WTC11 (cell line): ENCODE results near the gene PDE3B.

Experiments used
- ATF3 ChIP-seq: sonication (generic); formaldehyde crosslinking; conservative IDR thresholded peaks from 2 replicates; pipeline ENCODE4 v1.8.1; 2022; ENCODE audit warnings: mild to moderate bottlenecking, missing genetic modification reagents
- CTCF ChIP-seq: fragments of 200-600 bp; IDR thresholded peaks from 2 replicates; pipeline ENCODE4 v1.8.0; 2022; ENCODE audit warnings: antibody characterized with exemption
- GTF2I ChIP-seq: fragments of 250-450 bp; sonication (Bioruptor Pico); conservative IDR thresholded peaks from 2 replicates; pipeline ENCODE4 v1.4.0; 2021; ENCODE audit warnings: mild to moderate bottlenecking
- IRF2 ChIP-seq: sonication (generic); formaldehyde crosslinking; IDR thresholded peaks from 2 replicates; pipeline ENCODE4 v1.8.0; 2022; ENCODE audit warnings: low read depth, missing genetic modification reagents, borderline replicate concordance
- MAX ChIP-seq: sonication (generic); formaldehyde crosslinking; IDR thresholded peaks from 2 replicates; pipeline ENCODE4 v1.8.0; 2022; ENCODE audit warnings: mild to moderate bottlenecking, missing genetic modification reagents
- MYBL2 ChIP-seq: sonication (generic); formaldehyde crosslinking; IDR thresholded peaks from 2 replicates; pipeline ENCODE4 v1.8.1; 2023; ENCODE audit warnings: mild to moderate bottlenecking, moderate library complexity, missing genetic modification reagents
- NR2C2 ChIP-seq: sonication (generic); formaldehyde crosslinking; IDR thresholded peaks from 2 replicates; pipeline ENCODE4 v1.8.0; 2022; ENCODE audit warnings: mild to moderate bottlenecking, missing genetic modification reagents
- PREB ChIP-seq: sonication (generic); formaldehyde crosslinking; IDR thresholded peaks from 2 replicates; pipeline ENCODE4 v1.8.1; 2022; ENCODE audit warnings: mild to moderate bottlenecking, missing genetic modification reagents, moderate library complexity, borderline replicate concordance
- RELA ChIP-seq: sonication (generic); formaldehyde crosslinking; IDR thresholded peaks from 2 replicates; pipeline ENCODE4 v1.8.1; 2022; ENCODE audit warnings: missing genetic modification reagents, mild to moderate bottlenecking, borderline replicate concordance
- SMAD3 ChIP-seq: sonication (generic); formaldehyde crosslinking; IDR thresholded peaks from 2 replicates; pipeline ENCODE4 v1.8.0; 2022; ENCODE audit warnings: missing genetic modification reagents, mild to moderate bottlenecking, borderline replicate concordance
- TP53 ChIP-seq: sonication (generic); formaldehyde crosslinking; IDR thresholded peaks from 2 replicates; pipeline ENCODE4 v1.8.1; 2023; ENCODE audit warnings: mild to moderate bottlenecking, missing genetic modification reagents
- ZSCAN18 ChIP-seq: fragments of 250-450 bp; sonication (Bioruptor Pico); IDR thresholded peaks from 2 replicates; pipeline ENCODE4 v2.1.2; 2022; ENCODE audit warnings: mild to moderate bottlenecking, moderate library complexity

GRCh38 chr11:14676068-14676467 lies 32.5 kb downstream of the PDE3B start:
- TF ChIP-seq TP53 (CRISPR knock-in tag) (no peak), ZSCAN18 (CRISPR knock-in tag) (no peak), MYBL2 (CRISPR knock-in tag) (no peak), ATF3 (CRISPR knock-in tag) (no peak), IRF2 (CRISPR knock-in tag) (no peak), CTCF (no peak), PREB (CRISPR knock-in tag) (no peak), MAX (no peak), GTF2I (no peak), NR2C2 (CRISPR knock-in tag) (no peak), SMAD3 (CRISPR knock-in tag) (no peak), RELA (CRISPR knock-in tag) (no peak)
